ENCODE results near the gene BBS7. TPM values are rescaled to one million over a fixed set of nuclear protein-coding genes. Genes with fewer than 3 reads are reported as not detected.

BBS7 gene
- total RNA-seq, 1 experiment from 2014 or later: 20.3 TPM

DNA sequence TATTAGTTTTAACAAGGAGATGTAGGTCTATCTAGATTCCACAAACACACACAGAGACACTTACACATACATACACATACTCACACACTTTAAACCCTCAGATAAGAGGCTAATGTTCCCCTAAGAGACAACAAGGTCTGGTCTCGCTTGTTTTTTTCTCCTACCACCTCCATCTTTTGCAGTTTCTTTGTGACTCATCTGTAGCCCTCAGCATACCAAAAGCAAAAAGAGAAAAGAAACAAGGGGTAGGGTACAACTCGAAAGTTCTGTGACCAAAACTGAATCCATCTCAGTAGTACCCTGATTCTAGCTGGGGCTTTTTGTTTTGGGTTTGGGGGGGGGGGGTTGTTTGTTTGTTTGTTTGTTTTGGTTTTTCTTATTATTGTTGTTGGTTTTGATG is 81.4 kb downstream of the BBS7 start:
- no peaks in the 10 kb centered on the region for H3K27me3 ChIP-seq (ENCODE audit: insufficient read depth, low read depth)
- H3K9me2 ChIP-seq (ENCODE audit: insufficient read depth): no peaks in the 10 kb centered on the region
- H3K27ac ChIP-seq: no peak overlapping the region
- TF ChIP-seq, protein P1, sequence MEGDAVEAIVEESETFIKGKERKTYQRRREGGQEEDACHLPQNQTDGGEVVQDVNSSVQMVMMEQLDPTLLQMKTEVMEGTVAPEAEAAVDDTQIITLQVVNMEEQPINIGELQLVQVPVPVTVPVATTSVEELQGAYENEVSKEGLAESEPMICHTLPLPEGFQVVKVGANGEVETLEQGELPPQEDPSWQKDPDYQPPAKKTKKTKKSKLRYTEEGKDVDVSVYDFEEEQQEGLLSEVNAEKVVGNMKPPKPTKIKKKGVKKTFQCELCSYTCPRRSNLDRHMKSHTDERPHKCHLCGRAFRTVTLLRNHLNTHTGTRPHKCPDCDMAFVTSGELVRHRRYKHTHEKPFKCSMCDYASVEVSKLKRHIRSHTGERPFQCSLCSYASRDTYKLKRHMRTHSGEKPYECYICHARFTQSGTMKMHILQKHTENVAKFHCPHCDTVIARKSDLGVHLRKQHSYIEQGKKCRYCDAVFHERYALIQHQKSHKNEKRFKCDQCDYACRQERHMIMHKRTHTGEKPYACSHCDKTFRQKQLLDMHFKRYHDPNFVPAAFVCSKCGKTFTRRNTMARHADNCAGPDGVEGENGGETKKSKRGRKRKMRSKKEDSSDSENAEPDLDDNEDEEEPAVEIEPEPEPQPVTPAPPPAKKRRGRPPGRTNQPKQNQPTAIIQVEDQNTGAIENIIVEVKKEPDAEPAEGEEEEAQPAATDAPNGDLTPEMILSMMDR (conservative IDR thresholded peaks at IDR 0.05): no peak
- TF ChIP-seq EZH2 (IDR thresholded peaks at IDR 0.05; ENCODE audit: low read depth): no peak
- H3K4me1 ChIP-seq (replicated peaks; ENCODE audit: insufficient read depth): peaks cover 23% of the 10 kb centered on the region
- DNase-seq: no peak
- H4K20me1 ChIP-seq (ENCODE audit: insufficient read depth): no peaks in the 10 kb centered on the region
- no peaks in the 10 kb centered on the region; the same call in 1 of the 2 replicates for H3K9me3 ChIP-seq (ENCODE audit: insufficient read depth, low read depth)
- H3K36me3 ChIP-seq (ENCODE audit: low read depth): no peaks in the 10 kb centered on the region
- ChIA-PET POLR2A (ENCODE audit: unreplicated experiment) (no interaction called here), CTCF (no interaction called here)
- no peak overlapping the region for H2AFZ ChIP-seq
- intact Hi-C loops (cut with micrococcal nuclease; ENCODE audit: unreplicated experiment): no loop called here
- H3F3A ChIP-seq (ENCODE audit: insufficient read depth, low read depth): no peaks in the 10 kb centered on the region
- BruUV-seq (replicated peaks): no TSS peak
- no peak overlapping the region for H3K4me3 ChIP-seq
- no peaks in the 10 kb centered on the region for H3K79me2 ChIP-seq (ENCODE audit: low read depth)
- no peak overlapping the region for H3K4me2 ChIP-seq

DNA sequence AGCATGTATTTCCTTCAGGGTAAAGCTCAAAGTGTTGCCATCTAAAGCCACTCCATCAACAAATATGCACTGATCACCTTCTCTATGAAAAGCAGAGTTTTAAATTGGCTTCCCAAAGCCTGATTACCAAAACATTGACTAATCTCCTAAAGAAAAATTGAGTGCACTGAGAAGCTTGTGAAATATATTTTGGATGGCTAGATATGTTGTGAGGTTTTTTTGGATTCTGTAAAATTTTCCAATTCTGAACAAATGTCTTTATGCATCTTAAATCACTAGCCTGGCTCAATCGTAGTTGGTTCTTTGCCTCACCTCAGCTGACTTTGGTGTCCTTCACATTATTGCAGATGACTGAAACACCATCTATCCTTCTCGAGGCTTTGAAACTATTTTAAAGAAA is 84.1 kb downstream of the BBS7 start:
- H3K79me2 ChIP-seq (ENCODE audit: low read depth): no peaks in the 10 kb centered on the region
- intact Hi-C loops (cut with micrococcal nuclease; ENCODE audit: unreplicated experiment): no loop called here
- H2AFZ ChIP-seq: no peak overlapping the region
- no peak overlapping the region for H3K27ac ChIP-seq
- no peak for DNase-seq
- no peaks in the 10 kb centered on the region for H3K27me3 ChIP-seq (ENCODE audit: insufficient read depth, low read depth)
- ChIA-PET POLR2A (ENCODE audit: unreplicated experiment) (no interaction called here), CTCF (no interaction called here)
- peaks cover 23% of the 10 kb centered on the region for H3K4me1 ChIP-seq (replicated peaks; ENCODE audit: insufficient read depth)
- no peaks in the 10 kb centered on the region for H3K9me2 ChIP-seq (ENCODE audit: insufficient read depth)
- no peak overlapping the region for H3K4me3 ChIP-seq
- no peak for TF ChIP-seq EZH2 (IDR thresholded peaks at IDR 0.05; ENCODE audit: low read depth)
- TF ChIP-seq, protein P1 (conservative IDR thresholded peaks at IDR 0.05): no peak
- H4K20me1 ChIP-seq (ENCODE audit: insufficient read depth): no peaks in the 10 kb centered on the region
- BruUV-seq (replicated peaks): no TSS peak
- no peaks in the 10 kb centered on the region for H3F3A ChIP-seq (ENCODE audit: insufficient read depth, low read depth)
- no peak overlapping the region for H3K4me2 ChIP-seq
- no peaks in the 10 kb centered on the region for H3K36me3 ChIP-seq (ENCODE audit: low read depth)
- H3K9me3 ChIP-seq (ENCODE audit: insufficient read depth, low read depth): no peaks in the 10 kb centered on the region; the same call in 1 of the 2 replicates

DNA sequence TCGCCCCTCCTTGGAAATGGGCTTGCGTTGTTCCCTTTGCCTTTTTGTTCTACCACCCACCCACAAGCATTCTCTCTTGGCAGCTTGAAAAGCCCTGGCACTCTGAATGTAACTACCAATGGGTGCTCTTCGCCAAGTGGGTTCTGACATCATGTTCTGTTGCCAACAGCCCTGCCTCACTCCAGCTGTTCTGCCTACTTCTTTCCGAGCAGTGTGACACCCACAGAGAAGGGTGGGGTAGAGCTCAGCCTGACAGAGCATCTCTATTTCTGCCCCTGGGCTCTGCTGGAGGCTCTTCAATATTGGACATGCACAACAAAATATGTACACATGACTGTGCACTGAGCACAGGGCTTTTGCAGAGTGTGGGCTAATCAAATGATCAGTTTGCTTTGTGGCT is 84.8 kb downstream of the BBS7 start:
- Histone ChIP-seq H3K9me2 (ENCODE audit: insufficient read depth) (no peaks in the 10 kb centered on the region), H3F3A (ENCODE audit: insufficient read depth, low read depth) (no peaks in the 10 kb centered on the region), H2AFZ (no peak overlapping the region), H3K4me1 (replicated peaks; ENCODE audit: insufficient read depth) (peaks cover 20% of the 10 kb centered on the region), H3K27ac (no peak overlapping the region), H3K9me3 (ENCODE audit: insufficient read depth, low read depth) (no peaks in the 10 kb centered on the region; the same call in 1 of the 2 replicates), H3K4me2 (no peak overlapping the region), H4K20me1 (ENCODE audit: insufficient read depth) (no peaks in the 10 kb centered on the region), H3K36me3 (ENCODE audit: low read depth) (no peaks in the 10 kb centered on the region), H3K27me3 (ENCODE audit: insufficient read depth, low read depth) (no peaks in the 10 kb centered on the region), H3K4me3 (no peak overlapping the region), H3K79me2 (ENCODE audit: low read depth) (no peaks in the 10 kb centered on the region)
- DNase-seq: no peak
- TF ChIP-seq, protein P1 (conservative IDR thresholded peaks at IDR 0.05): no peak
- no peak for TF ChIP-seq EZH2 (IDR thresholded peaks at IDR 0.05; ENCODE audit: low read depth)
- BruUV-seq (replicated peaks): no TSS peak
- intact Hi-C loops (cut with micrococcal nuclease; ENCODE audit: unreplicated experiment): no loop called here
- ChIA-PET POLR2A (ENCODE audit: unreplicated experiment) (no interaction called here), CTCF (no interaction called here)

All from PC-9 (cell line).